ENCODE measurements around the gene THTPA. TPM values are rescaled to one million over a fixed set of nuclear protein-coding genes. Genes with fewer than 3 reads are reported as not detected.
"Not testable (repeated sequence)": the region's sequence is repeated elsewhere in the genome, so short reads cannot be mapped to it uniquely, and the experiment has no call there.

The THTPA gene
- polyA plus RNA-seq, 3 donors: 15.3 to 18.2 (median 17.0) TPM

- intact Hi-C loops (cut with micrococcal nuclease): no loop called here
- peaks cover 18 to 24% of the 10 kb centered on the region in 2 donors for H3K27me3 ChIP-seq (ENCODE audit: control insufficient read depth in 2 of 2, insufficient read depth in 2 of 2, low read length in 2 of 2)
- H3K4me3 ChIP-seq (replicated peaks in 1 of 3; ENCODE audit: low read depth in 2 of 3, low read length in 3 of 3): no peak overlapping the region
- no peak overlapping the region for H3K4me2 ChIP-seq (replicated peaks; ENCODE audit: extremely low read depth, low read length, poor library complexity, severe bottlenecking)
- H3K9me3 ChIP-seq (replicated peaks in 1 of 2; ENCODE audit: control insufficient read depth in 1 of 2, insufficient read depth in 1 of 2, low read length in 2 of 2): peaks cover 0 to under 1% of the 10 kb centered on the region in 2 donors
- H2AFZ ChIP-seq (ENCODE audit: insufficient read depth, low read depth, low read length, poor library complexity, severe bottlenecking): no peak overlapping the region
- no peaks in the 10 kb centered on the region for H4K20me1 ChIP-seq (ENCODE audit: insufficient read depth, low read length)
- no peaks in the 10 kb centered on the region for H3K36me3 ChIP-seq (replicated peaks in 1 of 2; ENCODE audit: control insufficient read depth in 1 of 2, insufficient read depth in 2 of 2, low read length in 2 of 2)
- Mint-ChIP-seq H3K4me1 (no peaks in the 10 kb centered on the region), H3K36me3 (no peaks in the 10 kb centered on the region), H3K4me3 (no peak overlapping the region), H3K27ac (no peak overlapping the region), H3K9me3 (peaks cover 0 to 6% (median 2%) of the 10 kb centered on the region in 7 donors), H3K27me3 (ENCODE audit: low read depth in 3 of 3) (peaks cover 24 to 49% (median 49%) of the 10 kb centered on the region in 3 donors)
- H3K9ac ChIP-seq (ENCODE audit: insufficient read depth, low read length, poor library complexity, severe bottlenecking): no peak overlapping the region
- H3K27ac ChIP-seq (ENCODE audit: low read depth in 1 of 2, low read length in 2 of 2): no peak overlapping the region
- no peak for TF ChIP-seq CTCF (IDR thresholded peaks at IDR 0.05)
- no peak for DNase-seq
- WGBS (ENCODE audit: insufficient coverage): 94% methylated on average over 2 of the region's 3 CpGs
- no peaks in the 10 kb centered on the region for H3K4me1 ChIP-seq (ENCODE audit: control insufficient read depth in 1 of 2, insufficient read depth in 2 of 2, low read length in 2 of 2)
- no peaks in the 10 kb centered on the region for H3K79me2 ChIP-seq (ENCODE audit: insufficient read depth, low read length)
Measured at GRCh38 chr14:23582906-23583760, 27.1 kb downstream of the THTPA start.

- H3K27me3 ChIP-seq (ENCODE audit: control insufficient read depth in 2 of 2, insufficient read depth in 2 of 2, low read length in 2 of 2): peaks cover 10 to 16% of the 10 kb centered on the region in 2 donors
- H2AFZ ChIP-seq (ENCODE audit: insufficient read depth, low read depth, low read length, poor library complexity, severe bottlenecking); H3K27ac ChIP-seq (ENCODE audit: low read depth in 1 of 2, low read length in 2 of 2); H3K4me2 ChIP-seq (replicated peaks; ENCODE audit: extremely low read depth, low read length, poor library complexity, severe bottlenecking); H3K36me3 ChIP-seq (replicated peaks in 1 of 2; ENCODE audit: control insufficient read depth in 1 of 2, insufficient read depth in 2 of 2, low read length in 2 of 2); H3K9me3 ChIP-seq (replicated peaks in 1 of 2; ENCODE audit: control insufficient read depth in 1 of 2, insufficient read depth in 1 of 2, low read length in 2 of 2); intact Hi-C loops (cut with micrococcal nuclease); H3K36me3 Mint-ChIP-seq; DNase-seq; H3K4me1 Mint-ChIP-seq; H3K4me1 ChIP-seq (ENCODE audit: control insufficient read depth in 1 of 2, insufficient read depth in 2 of 2, low read length in 2 of 2); H3K79me2 ChIP-seq (ENCODE audit: insufficient read depth, low read length); H3K27ac Mint-ChIP-seq; H4K20me1 ChIP-seq (ENCODE audit: insufficient read depth, low read length); H3K9me3 Mint-ChIP-seq; H3K9ac ChIP-seq (ENCODE audit: insufficient read depth, low read length, poor library complexity, severe bottlenecking); H3K4me3 ChIP-seq (replicated peaks in 1 of 3; ENCODE audit: low read depth in 2 of 3, low read length in 3 of 3); H3K4me3 Mint-ChIP-seq: not testable (repeated sequence)
- WGBS (ENCODE audit: insufficient coverage): 78% methylated on average over 14 of the region's 25 CpGs
- H3K27me3 Mint-ChIP-seq (ENCODE audit: low read depth in 3 of 3): peaks cover 16 to 41% (median 41%) of the 10 kb centered on the region in 3 donors
Measured at GRCh38 chr14:23583761-23584526, 27.9 kb downstream of the THTPA start.

- not testable (repeated sequence) for H3K4me3 ChIP-seq (replicated peaks in 1 of 3; ENCODE audit: low read depth in 2 of 3, low read length in 3 of 3); H3K9me3 Mint-ChIP-seq; H3K27ac Mint-ChIP-seq; DNase-seq; H3K27ac ChIP-seq (ENCODE audit: low read depth in 1 of 2, low read length in 2 of 2); H3K36me3 ChIP-seq (replicated peaks in 1 of 2; ENCODE audit: control insufficient read depth in 1 of 2, insufficient read depth in 2 of 2, low read length in 2 of 2); H3K36me3 Mint-ChIP-seq; H2AFZ ChIP-seq (ENCODE audit: insufficient read depth, low read depth, low read length, poor library complexity, severe bottlenecking); H4K20me1 ChIP-seq (ENCODE audit: insufficient read depth, low read length); H3K9ac ChIP-seq (ENCODE audit: insufficient read depth, low read length, poor library complexity, severe bottlenecking); H3K4me1 ChIP-seq (ENCODE audit: control insufficient read depth in 1 of 2, insufficient read depth in 2 of 2, low read length in 2 of 2); H3K79me2 ChIP-seq (ENCODE audit: insufficient read depth, low read length); H3K27me3 ChIP-seq (ENCODE audit: control insufficient read depth in 2 of 2, insufficient read depth in 2 of 2, low read length in 2 of 2); H3K4me2 ChIP-seq (replicated peaks; ENCODE audit: extremely low read depth, low read length, poor library complexity, severe bottlenecking); H3K9me3 ChIP-seq (replicated peaks in 1 of 2; ENCODE audit: control insufficient read depth in 1 of 2, insufficient read depth in 1 of 2, low read length in 2 of 2); H3K4me1 Mint-ChIP-seq; H3K4me3 Mint-ChIP-seq
- 96% methylated on average over 14 of the region's 26 CpGs for WGBS (ENCODE audit: insufficient coverage)
- H3K27me3 Mint-ChIP-seq (ENCODE audit: low read depth in 3 of 3): peaks cover 9 to 34% (median 34%) of the 10 kb centered on the region in 3 donors
- intact Hi-C loops (cut with micrococcal nuclease): loop anchor here in 1 of 2 donors (5.0 kb wide), 1 partner anchor 328 kb away; no protein-coding TSS in a partner anchor
Measured at GRCh38 chr14:23584527-23585203, 28.6 kb downstream of the THTPA start.
